Spinal cord (tissue), 10 donors: ENCODE data around the gene CDH23. TPM values are rescaled to one million over a fixed set of nuclear protein-coding genes. Genes with fewer than 3 reads are reported as not detected.
A peak's percentile ranks its signal among the peaks of the same experiment; 100 is the strongest.

Source experiments
- DNase-seq, 6 donors: peaks; one replicate each; pipeline versions ENCODE4 v3.0.0 to v3.0.0-alpha.2; 2013 to 2015; ENCODE audit warnings: low spot score in 6 of 6, low read depth in 4 of 6
- H3K27ac ChIP-seq: one replicate; pipeline ENCODE4 v1.5.1; 2013; ENCODE audit warnings: low read depth, low read length, control low read depth
- H3K27me3 ChIP-seq: one replicate; pipeline ENCODE4 v1.6.1; 2013; ENCODE audit warnings: low read length; ENCODE audit not compliant: control insufficient read depth, insufficient read depth
- H3K36me3 ChIP-seq: one replicate; pipeline ENCODE4 v1.6.1; 2013; ENCODE audit warnings: low read length; ENCODE audit not compliant: control insufficient read depth, insufficient read depth
- H3K4me1 ChIP-seq: one replicate; pipeline ENCODE4 v1.6.1; 2013; ENCODE audit warnings: low read length; ENCODE audit not compliant: control insufficient read depth, insufficient read depth
- H3K4me3 ChIP-seq: one replicate; pipeline ENCODE4 v1.5.1; 2013; ENCODE audit warnings: low read depth, low read length, control low read depth
- H3K9me3 ChIP-seq: one replicate; pipeline ENCODE4 v1.6.1; 2013; ENCODE audit warnings: low read length; ENCODE audit not compliant: control insufficient read depth, insufficient read depth
- WGBS: methylation state at CpG from one replicate; pipeline ENCODE4 v1.1.5; 2013; ENCODE audit warnings: missing lambda C conversion rate; ENCODE audit not compliant: insufficient coverage; 5-methylcytosine and 5-hydroxymethylcytosine counted together
- polyA plus RNA-seq, 2 donors: library from polyadenylated mRNA; unstranded; fragments of 120-200 nt; gene quantifications; one replicate each; pipeline ENCODE4 v1.2.1, GENCODE V29; 2013; ENCODE audit not compliant: insufficient read length in 2 of 2
- total RNA-seq, 2 donors: library from RNA; depleted of rRNA in 1 of 2; stranded (reverse); fragments of 120-200 nt in 1 of 2; fragments of >200 nt in 1 of 2; gene quantifications; one replicate each; pipeline versions ENCODE4 v1.2.3 to v1.2.4, GENCODE V29; 2013 to 2014
- donor health status: healthy.

The CDH23 gene
- total and polyA plus RNA-seq, 4 donors, result 15.6 to 24.2 (median 19.0) TPM

DNA sequence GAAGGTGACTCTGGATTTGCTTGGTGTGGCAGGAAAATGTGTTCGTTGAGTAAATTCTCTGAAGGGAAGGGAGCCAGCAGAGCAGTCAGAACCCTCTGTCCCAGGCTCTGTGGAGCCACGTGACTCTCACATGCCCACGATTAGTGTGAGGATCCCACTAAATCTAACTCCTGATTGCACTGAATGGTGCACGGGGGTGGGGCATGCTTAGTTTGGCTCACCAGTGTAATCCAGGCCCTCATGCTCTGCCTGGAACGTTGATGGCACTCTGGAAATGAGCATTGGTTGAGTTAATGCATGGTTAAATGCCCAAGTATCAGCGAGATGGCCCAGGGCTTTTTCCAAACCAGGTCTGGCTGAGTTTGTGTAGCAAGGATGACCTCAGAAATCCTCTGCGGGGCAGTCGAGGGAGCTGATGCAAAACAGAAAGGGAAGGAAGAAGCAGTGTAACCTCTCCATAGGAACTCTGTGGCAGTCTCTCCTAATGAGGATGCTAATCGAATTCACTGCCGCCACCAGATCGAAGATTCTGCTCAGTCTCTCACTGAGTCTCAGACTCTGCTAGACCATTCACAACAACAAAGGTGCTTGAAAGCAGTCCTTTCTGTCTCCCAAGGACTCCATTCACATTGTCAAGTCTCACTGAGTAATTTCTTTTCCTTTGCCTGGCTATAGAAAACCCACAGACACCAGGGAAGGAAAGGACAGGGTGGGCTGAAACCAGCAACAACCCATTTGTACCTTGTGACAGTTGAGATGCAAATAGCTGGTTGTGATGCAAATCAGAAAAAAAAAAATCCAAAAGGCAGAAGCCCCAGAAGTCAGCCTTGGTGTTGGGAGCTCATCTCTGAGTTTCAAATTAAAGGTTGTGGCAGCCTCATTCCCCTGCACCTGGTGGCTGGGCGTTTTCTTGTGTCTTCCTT lies 224.8 kb downstream of the CDH23 start:
- peaks cover 58% of the 10 kb centered on the region for H3K4me1 ChIP-seq
- peaks cover 2% of the 10 kb centered on the region for H3K9me3 ChIP-seq
- no peaks in the 10 kb centered on the region for H3K27me3 ChIP-seq
- H3K36me3 ChIP-seq, result peaks cover 5% of the 10 kb centered on the region
- peak in 2 of 6 donors; percentile 51 to 84 for DNase-seq
- 17% methylated on average over 10 of the region's 12 CpGs for WGBS
- H3K27ac ChIP-seq, result peak overlapping the region; percentile 8
- no peak overlapping the region for H3K4me3 ChIP-seq

DNA sequence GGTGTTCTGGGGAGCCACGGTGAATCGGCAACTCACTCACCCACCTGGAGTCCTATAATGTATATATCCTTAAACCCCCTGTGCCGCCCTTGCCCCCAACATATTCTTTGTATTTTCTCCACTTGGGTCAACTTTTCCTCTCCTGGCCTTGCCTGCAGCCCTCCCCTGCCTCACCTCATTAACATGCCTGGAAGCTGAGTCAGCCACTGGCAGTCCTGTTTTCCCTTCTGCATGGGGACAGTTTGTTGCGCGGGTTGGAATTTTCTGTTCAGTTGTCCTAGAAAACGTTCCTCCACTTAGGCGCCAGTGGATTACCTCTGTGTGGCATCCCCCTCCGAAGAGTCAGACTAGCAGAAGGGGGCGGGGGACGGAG lies 225.4 kb downstream of the CDH23 start:
- H3K9me3 ChIP-seq, result no peaks in the 10 kb centered on the region
- no peak overlapping the region for H3K4me3 ChIP-seq
- peaks cover 5% of the 10 kb centered on the region for H3K36me3 ChIP-seq
- peak overlapping the region; percentile 8 for H3K27ac ChIP-seq
- DNase-seq, result peak in 2 of 6 donors; percentile 43 to 58
- H3K4me1 ChIP-seq, result peaks cover 58% of the 10 kb centered on the region
- WGBS, result 22% methylated on average over 10 of the region's 10 CpGs
- H3K27me3 ChIP-seq, result no peaks in the 10 kb centered on the region

DNA sequence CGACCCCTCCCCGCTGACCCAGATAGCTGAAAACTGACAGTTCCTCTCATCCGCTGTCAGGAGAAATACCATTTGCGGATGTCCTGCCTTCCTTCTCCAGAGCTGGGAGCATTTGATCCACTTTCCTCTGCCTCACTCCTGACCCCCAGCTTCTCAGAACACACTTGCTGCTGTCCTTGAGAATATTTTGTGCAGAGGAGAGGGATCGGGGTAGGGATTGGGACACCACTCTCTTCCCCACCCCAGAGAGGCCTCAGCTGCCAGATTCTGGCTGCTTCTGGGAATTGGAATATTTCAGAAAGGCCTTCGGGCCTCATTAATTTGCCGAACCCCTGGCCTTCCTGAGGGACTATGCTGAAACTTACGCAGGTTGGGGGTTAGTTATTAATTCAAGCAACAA lies 225.9 kb downstream of the CDH23 start:
- H3K27me3 ChIP-seq, result no peaks in the 10 kb centered on the region
- no peak for DNase-seq
- no peaks in the 10 kb centered on the region for H3K9me3 ChIP-seq
- peak overlapping the region; percentile 8 for H3K27ac ChIP-seq
- peaks cover 5% of the 10 kb centered on the region for H3K36me3 ChIP-seq
- peaks cover 58% of the 10 kb centered on the region for H3K4me1 ChIP-seq
- 49% methylated on average over 7 of the region's 8 CpGs for WGBS
- no peak overlapping the region for H3K4me3 ChIP-seq

GRCh38 chr10:71623098-71623985 lies 226.6 kb downstream of the CDH23 start:
- Histone ChIP-seq H3K4me1 (peaks cover 56% of the 10 kb centered on the region), H3K36me3 (peaks cover 2% of the 10 kb centered on the region), H3K4me3 (no peak overlapping the region), H3K27ac (peak overlapping the region; percentile 8), H3K27me3 (no peaks in the 10 kb centered on the region), H3K9me3 (no peaks in the 10 kb centered on the region)
- peak in 2 of 6 donors; percentile 51 to 73 for DNase-seq
- WGBS, result 68% methylated on average over 9 of the region's 11 CpGs

DNA sequence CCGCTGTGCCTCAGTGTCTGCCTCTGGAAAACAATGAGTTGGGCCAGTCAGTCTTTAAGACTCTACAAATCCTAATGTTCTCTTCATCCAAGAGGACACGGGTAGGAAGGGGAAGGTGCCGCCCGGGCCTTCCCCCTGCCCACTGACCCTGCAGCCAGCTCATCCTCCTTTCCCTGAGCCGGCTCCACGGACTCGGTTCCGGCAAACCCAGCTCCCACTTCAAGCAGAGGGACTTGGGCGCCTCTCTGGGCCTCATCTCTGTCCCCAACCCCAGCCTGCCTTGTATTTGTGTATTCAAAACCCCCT lies 227.2 kb downstream of the CDH23 start:
- Histone ChIP-seq H3K4me3 (no peak overlapping the region), H3K27ac (no peak overlapping the region), H3K9me3 (no peaks in the 10 kb centered on the region), H3K4me1 (peaks cover 54% of the 10 kb centered on the region), H3K27me3 (no peaks in the 10 kb centered on the region), H3K36me3 (no peaks in the 10 kb centered on the region)
- WGBS, result 80% methylated on average over 7 of the region's 9 CpGs
- no peak for DNase-seq

- H3K36me3 ChIP-seq, result no peaks in the 10 kb centered on the region
- H3K4me3 ChIP-seq, result no peak overlapping the region
- peak in 1 of 6 donors; percentile 44 for DNase-seq
- no peaks in the 10 kb centered on the region for H3K27me3 ChIP-seq
- no peak overlapping the region for H3K27ac ChIP-seq
- peaks cover 44% of the 10 kb centered on the region for H3K4me1 ChIP-seq
- no peaks in the 10 kb centered on the region for H3K9me3 ChIP-seq
- 60% methylated on average over 6 of the region's 11 CpGs for whole genome bisulfite sequencing
Measured at GRCh38 chr10:71625445-71626175, 228.9 kb downstream of the CDH23 start.

- Histone ChIP-seq H3K27me3 (no peaks in the 10 kb centered on the region), H3K27ac (no peak overlapping the region), H3K4me1 (peaks cover 35% of the 10 kb centered on the region), H3K9me3 (no peaks in the 10 kb centered on the region), H3K36me3 (no peaks in the 10 kb centered on the region), H3K4me3 (no peak overlapping the region)
- DNase-seq, result no peak
- WGBS, result 83% methylated on average over 6 of the region's 14 CpGs
Measured at GRCh38 chr10:71627230-71627939, 230.7 kb downstream of the CDH23 start.

DNA sequence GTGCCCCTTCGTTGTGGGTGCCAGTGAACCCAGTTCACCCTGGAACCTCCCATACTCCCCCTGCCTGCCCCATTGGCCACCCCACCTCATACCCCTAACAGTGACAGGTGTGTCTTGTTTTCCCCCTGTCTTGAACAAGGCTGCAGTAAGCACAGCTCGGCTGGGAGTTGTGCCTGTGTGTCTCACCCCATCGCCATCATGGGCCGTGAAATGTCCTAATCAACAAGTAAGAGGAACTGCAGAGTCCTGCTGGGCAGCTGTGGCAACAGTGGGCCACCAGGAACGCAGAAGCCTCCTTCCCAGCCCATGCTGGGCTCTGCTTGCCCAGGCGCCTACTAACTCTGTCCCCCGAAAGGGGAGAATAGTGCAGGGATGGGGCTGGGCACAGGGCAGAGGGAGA lies 231.2 kb downstream of the CDH23 start:
- DNase-seq, result no peak
- H3K4me1 ChIP-seq, result peaks cover 30% of the 10 kb centered on the region
- H3K27me3 ChIP-seq, result no peaks in the 10 kb centered on the region
- no peaks in the 10 kb centered on the region for H3K36me3 ChIP-seq
- H3K9me3 ChIP-seq, result no peaks in the 10 kb centered on the region
- WGBS, result 71% methylated on average over 5 of the region's 7 CpGs
- H3K27ac ChIP-seq, result no peak overlapping the region
- no peak overlapping the region for H3K4me3 ChIP-seq

DNA sequence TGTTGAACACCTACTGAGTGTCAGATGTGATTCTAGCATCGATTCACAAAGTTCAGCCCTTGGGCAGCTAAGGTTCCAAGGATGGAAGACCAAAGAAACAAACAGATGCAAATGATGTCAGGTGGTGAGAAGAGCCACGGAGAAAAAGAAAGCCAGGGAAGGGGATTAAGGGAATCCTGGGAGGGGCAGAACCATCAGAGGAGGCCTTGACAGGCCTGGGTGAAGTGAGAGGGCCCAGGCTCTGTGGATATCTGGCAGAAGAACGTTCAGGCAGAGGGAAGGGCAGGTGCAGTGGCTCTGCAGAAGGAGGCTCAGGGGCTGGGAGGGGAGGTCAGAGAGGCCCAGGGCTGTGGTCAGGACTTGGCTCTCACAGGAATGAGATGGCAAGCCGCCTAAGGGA lies 232.4 kb downstream of the CDH23 start:
- WGBS, result 51% methylated on average over 4 of the region's 4 CpGs
- Histone ChIP-seq H3K4me3 (no peak overlapping the region), H3K4me1 (peaks cover 28% of the 10 kb centered on the region), H3K9me3 (no peaks in the 10 kb centered on the region), H3K27ac (no peak overlapping the region), H3K27me3 (no peaks in the 10 kb centered on the region), H3K36me3 (no peaks in the 10 kb centered on the region)
- DNase-seq, result no peak
